ENCODE data around the gene POTEH.
"Not testable (repeated sequence)": the region's sequence is repeated elsewhere in the genome, so short reads cannot be mapped to it uniquely, and the experiment has no call there.

The POTEH gene

GRCh38 chr22:15689749-15690125 lies at the start of gene POTEH:
TSS of gene POTEH (plus strand) at chr22:15690026. CDS start at chr22:15690078, 52 bp downstream.
- not testable (repeated sequence) for H3K27ac ChIP-seq

GRCh38 chr22:15642288-15642861 lies 47.5 kb upstream of the POTEH start:
- not testable (repeated sequence) for H3K27ac ChIP-seq

- not testable (repeated sequence) for H3K27ac ChIP-seq
Observed at GRCh38 chr22:15651954-15652353, 37.9 kb upstream of the POTEH start.

- H3K27ac ChIP-seq: not testable (repeated sequence)
Observed at GRCh38 chr22:15652738-15653137, 37.1 kb upstream of the POTEH start.

- H3K27ac ChIP-seq: not testable (repeated sequence)
Observed at GRCh38 chr22:15653241-15653640, 36.6 kb upstream of the POTEH start.

GRCh38 chr22:15661102-15661501 lies 28.7 kb upstream of the POTEH start:
- H3K27ac ChIP-seq: not testable (repeated sequence)

- not testable (repeated sequence) for H3K27ac ChIP-seq
Observed at GRCh38 chr22:15664682-15665081, 25.1 kb upstream of the POTEH start.

- not testable (repeated sequence) for H3K27ac ChIP-seq
Observed at GRCh38 chr22:15665478-15665877, 24.3 kb upstream of the POTEH start.

GRCh38 chr22:15669430-15669829 lies 20.4 kb upstream of the POTEH start:
- H3K27ac ChIP-seq: not testable (repeated sequence)

GRCh38 chr22:15679702-15680101 lies 10.1 kb upstream of the POTEH start:
- not testable (repeated sequence) for H3K27ac ChIP-seq

- H3K27ac ChIP-seq: not testable (repeated sequence)
Observed at GRCh38 chr22:15684115-15684514, 5.7 kb upstream of the POTEH start.

GRCh38 chr22:15684695-15685094 lies 5.1 kb upstream of the POTEH start:
- H3K27ac ChIP-seq: not testable (repeated sequence)

- H3K27ac ChIP-seq: not testable (repeated sequence)
Observed at GRCh38 chr22:15685641-15686040, 4.2 kb upstream of the POTEH start.

GRCh38 chr22:15687086-15687485 lies 2.7 kb upstream of the POTEH start:
- not testable (repeated sequence) for H3K27ac ChIP-seq

- H3K27ac ChIP-seq: not testable (repeated sequence)
Observed at GRCh38 chr22:15687676-15688075, 2.1 kb upstream of the POTEH start.

GRCh38 chr22:15688090-15688489 lies 1.7 kb upstream of the POTEH start:
- not testable (repeated sequence) for H3K27ac ChIP-seq

- H3K27ac ChIP-seq: not testable (repeated sequence)
Observed at GRCh38 chr22:15689012-15689748, 646 bp upstream of the POTEH start.

GRCh38 chr22:15713600-15713999 lies 23.8 kb downstream of the POTEH start:
- not testable (repeated sequence) for H3K27ac ChIP-seq

GRCh38 chr22:15714125-15714524 lies 24.3 kb downstream of the POTEH start:
- H3K27ac ChIP-seq: not testable (repeated sequence)

- not testable (repeated sequence) for H3K27ac ChIP-seq
Observed at GRCh38 chr22:15721884-15722283, 32.1 kb downstream of the POTEH start.

GRCh38 chr22:15729209-15729917 lies 39.5 kb downstream of the POTEH start:
- not testable (repeated sequence) for H3K27ac ChIP-seq

GRCh38 chr22:15731023-15731422 lies 41.2 kb downstream of the POTEH start:
- not testable (repeated sequence) for H3K27ac ChIP-seq

GRCh38 chr22:15734411-15734810 lies 44.6 kb downstream of the POTEH start:
- H3K27ac ChIP-seq: not testable (repeated sequence)
